Measurements from ENCODE around the gene KCNE4. TPM values are rescaled to one million over a fixed set of nuclear protein-coding genes. Genes with fewer than 3 reads are reported as not detected.

Gene KCNE4
- total and polyA plus RNA-seq, 9 donors = 3.0 to 13.4 (median 8.0) TPM

- WGBS, 3 donors = 74 to 86% (median 86%) methylated on average over 5 of the region's 5 CpGs
- no peaks in the 10 kb centered on the region for H3K36me3 ChIP-seq
- H3K27me3 ChIP-seq = no peaks in the 10 kb centered on the region
- peaks cover 8% of the 10 kb centered on the region for H3K4me1 ChIP-seq (ENCODE audit: insufficient read depth)
- H3K9me3 ChIP-seq = no peaks in the 10 kb centered on the region
- no peak overlapping the region for H3K4me3 ChIP-seq
- no peak overlapping the region for H3K27ac ChIP-seq
- intact Hi-C loops (cut with DNase I) = no loop called here
- no peak for TF ChIP-seq POLR2A (IDR thresholded peaks at IDR 0.05)
- DNase-seq = no peak
Observed at GRCh38 chr2:223090039-223090438, 38.0 kb downstream of the KCNE4 start.

DNA sequence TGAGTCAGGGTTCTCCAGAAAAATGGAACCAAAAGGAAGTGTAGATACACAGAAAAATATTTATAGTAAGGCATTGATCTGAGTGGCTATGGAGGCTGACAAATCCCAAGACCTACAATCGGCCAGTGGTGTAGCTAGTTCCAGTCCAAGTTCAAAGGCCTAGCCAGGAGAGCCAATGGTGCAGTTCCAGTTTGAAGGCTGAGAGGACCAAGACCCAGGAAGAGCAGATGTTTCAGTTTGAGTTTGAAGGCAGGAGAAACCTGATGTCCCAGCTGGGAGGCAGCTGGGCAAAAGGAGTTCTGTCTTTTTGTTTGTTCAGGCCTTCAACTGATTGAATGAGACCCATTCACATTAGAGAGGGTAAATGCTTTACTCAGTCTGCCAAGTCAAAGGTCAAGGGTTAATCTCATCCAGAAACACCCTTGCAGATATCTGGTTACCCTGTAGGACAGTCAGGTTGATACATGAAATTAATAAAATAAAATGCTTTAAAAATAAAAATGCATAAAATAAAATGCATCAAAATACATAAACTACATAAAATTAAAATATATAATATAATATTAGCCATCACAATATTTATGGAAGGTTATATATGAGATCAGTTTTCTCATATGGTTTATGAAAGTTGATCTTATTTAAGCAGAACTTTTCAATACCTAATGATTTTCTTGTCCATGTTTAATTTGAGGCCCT is 38.7 kb downstream of the KCNE4 start:
- DNase-seq = no peak
- no peak overlapping the region for H3K27ac ChIP-seq
- 69 to 88% (median 78%) methylated on average over 1 of the region's 1 CpG for WGBS, 3 donors
- intact Hi-C loops (cut with DNase I) = no loop called here
- H3K36me3 ChIP-seq = no peaks in the 10 kb centered on the region
- H3K4me3 ChIP-seq = no peak overlapping the region
- H3K4me1 ChIP-seq (ENCODE audit: insufficient read depth) = peaks cover 8% of the 10 kb centered on the region
- H3K9me3 ChIP-seq = no peaks in the 10 kb centered on the region
- TF ChIP-seq, protein P1, sequence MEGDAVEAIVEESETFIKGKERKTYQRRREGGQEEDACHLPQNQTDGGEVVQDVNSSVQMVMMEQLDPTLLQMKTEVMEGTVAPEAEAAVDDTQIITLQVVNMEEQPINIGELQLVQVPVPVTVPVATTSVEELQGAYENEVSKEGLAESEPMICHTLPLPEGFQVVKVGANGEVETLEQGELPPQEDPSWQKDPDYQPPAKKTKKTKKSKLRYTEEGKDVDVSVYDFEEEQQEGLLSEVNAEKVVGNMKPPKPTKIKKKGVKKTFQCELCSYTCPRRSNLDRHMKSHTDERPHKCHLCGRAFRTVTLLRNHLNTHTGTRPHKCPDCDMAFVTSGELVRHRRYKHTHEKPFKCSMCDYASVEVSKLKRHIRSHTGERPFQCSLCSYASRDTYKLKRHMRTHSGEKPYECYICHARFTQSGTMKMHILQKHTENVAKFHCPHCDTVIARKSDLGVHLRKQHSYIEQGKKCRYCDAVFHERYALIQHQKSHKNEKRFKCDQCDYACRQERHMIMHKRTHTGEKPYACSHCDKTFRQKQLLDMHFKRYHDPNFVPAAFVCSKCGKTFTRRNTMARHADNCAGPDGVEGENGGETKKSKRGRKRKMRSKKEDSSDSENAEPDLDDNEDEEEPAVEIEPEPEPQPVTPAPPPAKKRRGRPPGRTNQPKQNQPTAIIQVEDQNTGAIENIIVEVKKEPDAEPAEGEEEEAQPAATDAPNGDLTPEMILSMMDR (IDR thresholded peaks at IDR 0.05) = no peak
- TF ChIP-seq POLR2A (IDR thresholded peaks at IDR 0.05) = no peak
- TF ChIP-seq EP300 (IDR thresholded peaks at IDR 0.05) = no peak
- H3K27me3 ChIP-seq = no peaks in the 10 kb centered on the region

DNA sequence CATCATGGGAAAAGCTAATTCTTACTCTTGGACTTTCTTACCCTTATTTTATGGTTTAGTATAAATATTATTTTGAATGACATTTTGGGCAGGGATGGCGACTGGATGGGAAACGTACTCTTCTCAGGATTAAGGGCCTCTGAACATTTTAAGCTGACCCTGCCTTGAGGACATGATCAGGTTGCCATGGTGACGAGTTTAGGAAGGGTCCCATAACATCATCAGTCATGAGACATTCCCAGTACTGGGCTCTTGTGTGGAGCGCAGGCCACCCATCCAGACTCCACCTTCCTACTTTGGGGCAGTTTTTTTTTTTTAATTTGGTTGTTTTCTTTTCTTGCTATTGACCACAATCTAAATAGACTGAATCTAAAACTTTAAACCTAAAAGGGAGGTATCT is 40.7 kb downstream of the KCNE4 start:
- peak overlapping the region in 1 of 2 donors; percentile 17 for H3K27ac ChIP-seq

DNA sequence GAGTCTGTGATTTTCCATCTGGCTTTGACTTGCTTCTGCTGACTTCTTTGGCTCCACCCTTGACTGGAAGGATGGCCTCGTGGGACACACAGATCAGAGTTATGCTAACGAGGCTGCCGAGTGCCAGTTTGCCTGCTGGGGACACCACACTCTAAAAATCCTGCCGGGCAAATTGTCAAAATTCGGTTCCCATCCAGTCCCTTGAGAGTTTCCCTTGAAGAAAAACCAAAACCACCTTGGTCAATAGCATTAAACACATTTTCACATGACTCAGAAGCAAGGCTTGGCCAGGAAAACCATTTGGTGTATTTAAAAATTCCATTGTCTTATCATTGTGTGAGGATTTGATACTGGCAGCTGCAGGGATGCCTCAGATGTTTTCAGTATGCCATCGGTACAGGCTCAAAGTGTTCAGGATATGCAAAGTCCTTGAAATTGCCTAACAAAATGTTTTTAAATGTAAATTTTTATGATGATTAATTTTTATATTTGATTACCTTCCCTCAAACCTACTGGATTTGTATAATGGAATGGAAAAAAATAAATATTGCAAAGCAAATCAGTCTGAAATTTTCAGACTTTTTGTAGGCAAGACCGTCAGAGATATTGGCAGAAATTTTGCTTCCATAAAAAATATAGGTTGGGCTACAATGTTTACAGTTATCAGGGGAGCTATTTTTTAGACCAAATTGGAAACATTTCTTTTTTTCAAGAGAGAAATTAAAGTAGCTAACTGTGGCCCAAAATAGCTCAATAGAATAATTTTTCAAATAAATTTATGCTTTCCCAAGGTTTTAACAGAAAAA is 41.6 kb downstream of the KCNE4 start:
- Histone ChIP-seq H3K4me1 (ENCODE audit: insufficient read depth) (peaks cover 8% of the 10 kb centered on the region), H3K36me3 (no peaks in the 10 kb centered on the region), H3K27ac (peak overlapping the region in 1 of 2 donors; percentile 17), H3K9me3 (no peaks in the 10 kb centered on the region), H3K27me3 (no peaks in the 10 kb centered on the region), H3K4me3 (no peak overlapping the region)
- peak in 4 of 5 donors; percentile 24 to 45 (median 40) for DNase-seq
- intact Hi-C loops (cut with DNase I) = no loop called here
- 16 to 21% (median 20%) methylated on average over 7 of the region's 7 CpGs for WGBS, 3 donors
- no peak for TF ChIP-seq EP300 (IDR thresholded peaks at IDR 0.05)

More for the DNA sequence above, 40.7 kb downstream of the KCNE4 start:
- peaks cover 8% of the 10 kb centered on the region for H3K4me1 ChIP-seq (ENCODE audit: insufficient read depth)
- no peak for DNase-seq
- H3K27me3 ChIP-seq = no peaks in the 10 kb centered on the region
- no peak overlapping the region for H3K4me3 ChIP-seq
- TF ChIP-seq EP300 (IDR thresholded peaks at IDR 0.05) = no peak
- H3K9me3 ChIP-seq = no peaks in the 10 kb centered on the region
- WGBS, 3 donors = 79 to 97% (median 94%) methylated on average over 4 of the region's 4 CpGs
- no peaks in the 10 kb centered on the region for H3K36me3 ChIP-seq
- intact Hi-C loops (cut with DNase I) = no loop called here

DNA sequence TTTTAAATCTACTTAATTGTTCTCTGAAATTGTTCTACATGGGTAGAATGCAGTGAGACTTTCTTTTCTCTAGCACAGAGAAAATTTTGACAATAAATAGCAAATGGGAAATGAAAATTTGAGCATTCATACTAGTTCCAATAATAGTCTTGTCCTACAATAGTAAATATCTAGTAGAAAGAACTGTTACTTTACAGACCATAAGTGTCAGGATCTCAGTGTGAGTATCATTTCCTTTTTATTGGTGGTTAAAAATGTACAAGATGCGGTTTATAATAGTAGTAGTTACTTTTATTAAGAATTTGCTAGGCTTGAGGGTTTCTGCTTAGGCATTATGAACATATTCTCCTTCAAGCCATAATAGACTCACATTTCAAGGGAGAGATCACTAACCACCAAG is 43.2 kb downstream of the KCNE4 start:
- no peaks in the 10 kb centered on the region for H3K9me3 ChIP-seq
- DNase-seq = no peak
- WGBS, 3 donors = 94% methylated on average over 1 of the region's 1 CpG
- no peaks in the 10 kb centered on the region for H3K36me3 ChIP-seq
- intact Hi-C loops (cut with DNase I) = no loop called here
- peaks cover 10% of the 10 kb centered on the region for H3K4me1 ChIP-seq (ENCODE audit: insufficient read depth)
- no peak overlapping the region for H3K4me3 ChIP-seq
- TF ChIP-seq POLR2A (IDR thresholded peaks at IDR 0.05) = no peak
- no peak for TF ChIP-seq EP300 (IDR thresholded peaks at IDR 0.05)
- TF ChIP-seq, protein P1 (IDR thresholded peaks at IDR 0.05) = no peak
- no peak overlapping the region for H3K27ac ChIP-seq
- H3K27me3 ChIP-seq = no peaks in the 10 kb centered on the region
